ENCODE results near the gene CDCP2.

The CDCP2 gene

DNA sequence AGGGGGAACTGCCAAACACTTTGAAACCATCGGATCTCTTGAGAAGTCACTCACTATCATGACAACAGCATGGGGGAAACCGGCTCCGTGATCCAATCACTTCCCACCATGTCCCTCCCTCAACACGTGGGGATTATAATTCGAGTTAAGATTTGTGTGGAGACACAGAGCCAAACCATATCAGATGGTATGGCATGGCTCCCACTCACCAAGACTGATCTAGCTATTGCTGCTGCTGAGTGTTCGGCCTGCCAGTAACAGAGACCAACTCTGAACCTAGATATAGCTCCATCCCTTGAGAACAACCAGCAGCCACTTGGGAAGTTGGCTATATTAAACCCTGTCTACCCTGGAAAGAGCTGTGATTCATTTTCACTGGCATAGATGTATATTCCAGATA is 49.4 kb downstream of the CDCP2 start:
- TF ChIP-seq, protein P1, sequence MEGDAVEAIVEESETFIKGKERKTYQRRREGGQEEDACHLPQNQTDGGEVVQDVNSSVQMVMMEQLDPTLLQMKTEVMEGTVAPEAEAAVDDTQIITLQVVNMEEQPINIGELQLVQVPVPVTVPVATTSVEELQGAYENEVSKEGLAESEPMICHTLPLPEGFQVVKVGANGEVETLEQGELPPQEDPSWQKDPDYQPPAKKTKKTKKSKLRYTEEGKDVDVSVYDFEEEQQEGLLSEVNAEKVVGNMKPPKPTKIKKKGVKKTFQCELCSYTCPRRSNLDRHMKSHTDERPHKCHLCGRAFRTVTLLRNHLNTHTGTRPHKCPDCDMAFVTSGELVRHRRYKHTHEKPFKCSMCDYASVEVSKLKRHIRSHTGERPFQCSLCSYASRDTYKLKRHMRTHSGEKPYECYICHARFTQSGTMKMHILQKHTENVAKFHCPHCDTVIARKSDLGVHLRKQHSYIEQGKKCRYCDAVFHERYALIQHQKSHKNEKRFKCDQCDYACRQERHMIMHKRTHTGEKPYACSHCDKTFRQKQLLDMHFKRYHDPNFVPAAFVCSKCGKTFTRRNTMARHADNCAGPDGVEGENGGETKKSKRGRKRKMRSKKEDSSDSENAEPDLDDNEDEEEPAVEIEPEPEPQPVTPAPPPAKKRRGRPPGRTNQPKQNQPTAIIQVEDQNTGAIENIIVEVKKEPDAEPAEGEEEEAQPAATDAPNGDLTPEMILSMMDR (IDR thresholded peaks at IDR 0.05): no peak

GRCh38 chr1:54100500-54100899 is 52.3 kb downstream of the CDCP2 start:
- TF ChIP-seq, protein P1 (IDR thresholded peaks at IDR 0.05): no peak

GRCh38 chr1:54099061-54099610 is 53.7 kb downstream of the CDCP2 start:
- TF ChIP-seq, protein P1 (IDR thresholded peaks at IDR 0.05): no peak

GRCh38 chr1:54096877-54097240 is 55.9 kb downstream of the CDCP2 start:
- TF ChIP-seq, protein P1 (IDR thresholded peaks at IDR 0.05): no peak

- TF ChIP-seq, protein P1 (IDR thresholded peaks at IDR 0.05): no peak
Observed at GRCh38 chr1:54096227-54096876, 56.4 kb downstream of the CDCP2 start.

- TF ChIP-seq, protein P1 (IDR thresholded peaks at IDR 0.05): no peak
Observed at GRCh38 chr1:54095546-54096226, 57.1 kb downstream of the CDCP2 start.

- TF ChIP-seq, protein P1 (IDR thresholded peaks at IDR 0.05): no peak
Observed at GRCh38 chr1:54094001-54094729, 58.6 kb downstream of the CDCP2 start.

Data from LNCAP (cell line).